ENCODE measurements around the gene PRM3. TPM values are rescaled to one million over a fixed set of nuclear protein-coding genes. Genes with fewer than 3 reads are reported as not detected.

Gene PRM3
- total RNA-seq, 1 experiment from 2014 or later = not detected

GRCh38 chr16:11278681-11279628, 5.5 kb upstream of the PRM3 start:
- no peak for DNase-seq
- Histone ChIP-seq H3K4ac (ENCODE audit: low read depth, low read length) (no peak overlapping the region), H3K4me1 (ENCODE audit: insufficient read depth, low read length) (no peaks in the 10 kb centered on the region; the same call in 1 of the 2 replicates), H4K5ac (ENCODE audit: insufficient read length, low read depth, low read length) (no peak overlapping the region), H2BK5ac (ENCODE audit: insufficient read length, low read length) (no peak overlapping the region), H2AK5ac (ENCODE audit: insufficient read length, low read length) (no peak overlapping the region), H2AFZ (ENCODE audit: low read length) (no peak overlapping the region), H2BK20ac (ENCODE audit: low read depth, low read length, poor library complexity, severe bottlenecking) (no peak overlapping the region), H3K56ac (ENCODE audit: insufficient read length, low read depth, low read length) (no peak overlapping the region), H3K9ac (ENCODE audit: extremely low read depth, insufficient read length, low read length) (no peak overlapping the region), H3K18ac (ENCODE audit: insufficient read length, low read depth, low read length) (no peak overlapping the region), H3K79me2 (ENCODE audit: insufficient read depth, low read length) (no peaks in the 10 kb centered on the region), H4K8ac (replicated peaks; ENCODE audit: insufficient read length, low read depth, low read length) (no peak overlapping the region), H3K9me3 (ENCODE audit: control insufficient read depth, low read depth, low read length) (no peaks in the 10 kb centered on the region), H3K4me2 (ENCODE audit: insufficient read depth, insufficient read length, low read length) (no peak overlapping the region), H3K79me1 (ENCODE audit: insufficient read depth, low read depth, low read length, poor library complexity, severe bottlenecking) (no peaks in the 10 kb centered on the region), H3K23ac (ENCODE audit: insufficient read length, low read depth, low read length) (no peak overlapping the region), H3K27ac (ENCODE audit: insufficient read length, low read depth, low read length) (no peak overlapping the region), H3K27me3 (ENCODE audit: insufficient read depth, low read length) (no peaks in the 10 kb centered on the region), H3K23me2 (ENCODE audit: insufficient read length, low read depth, low read length, poor library complexity, severe bottlenecking) (no peaks in the 10 kb centered on the region), H4K91ac (ENCODE audit: insufficient read length, low read depth, low read length) (no peak overlapping the region), H2BK120ac (ENCODE audit: low read depth, low read length, poor library complexity, severe bottlenecking) (no peak overlapping the region), H3T11ph (ENCODE audit: low read length) (no peak overlapping the region), H4K20me1 (ENCODE audit: control insufficient read depth, insufficient read depth, insufficient read length) (no peaks in the 10 kb centered on the region), H2BK12ac (ENCODE audit: insufficient read length, low read depth, low read length) (no peak overlapping the region), H2BK15ac (ENCODE audit: low read depth, low read length) (no peak overlapping the region), H3K14ac (ENCODE audit: insufficient read depth, low read length) (no peak overlapping the region)
- peaks cover 6 to 13% of the 10 kb centered on the region in 2 experiments for H3K4me1 Mint-ChIP-seq
- H3K27ac Mint-ChIP-seq = peak overlapping the region in 1 of 3 experiments; percentile 80; a peak in 2 of 7 replicates
- no peaks in the 10 kb centered on the region; the same call in 1 of the 2 replicates for H3K27me3 Mint-ChIP-seq (ENCODE audit: low read depth)
- WGBS (ENCODE audit: extremely low coverage, insufficient read length, low lambda C conversion rate) = no CpG with 5 or more reads among the region's 7 CpGs
- TF ChIP-seq CTCF (conservative IDR thresholded peaks at IDR 0.05) = no peak
- no peaks in the 10 kb centered on the region for H3K36me3 Mint-ChIP-seq (ENCODE audit: insufficient read depth in 1 of 3, low read depth in 3 of 3)
- peaks cover 0 to 7% of the 10 kb centered on the region in 2 experiments; a peak in 2 of 5 replicates for H3K9me3 Mint-ChIP-seq
- no peak overlapping the region for H3K4me3 Mint-ChIP-seq

Data from H9 (cell line).